ENCODE data around the gene EIF1. TPM values are rescaled to one million over a fixed set of nuclear protein-coding genes. Genes with fewer than 3 reads are reported as not detected.

Gene EIF1
- total and polyA plus RNA-seq, 2 of the 8 experiments (the other 6 are each of a cell fraction or from before 2014, with no cell fraction given): 175 to 539 TPM

DNA sequence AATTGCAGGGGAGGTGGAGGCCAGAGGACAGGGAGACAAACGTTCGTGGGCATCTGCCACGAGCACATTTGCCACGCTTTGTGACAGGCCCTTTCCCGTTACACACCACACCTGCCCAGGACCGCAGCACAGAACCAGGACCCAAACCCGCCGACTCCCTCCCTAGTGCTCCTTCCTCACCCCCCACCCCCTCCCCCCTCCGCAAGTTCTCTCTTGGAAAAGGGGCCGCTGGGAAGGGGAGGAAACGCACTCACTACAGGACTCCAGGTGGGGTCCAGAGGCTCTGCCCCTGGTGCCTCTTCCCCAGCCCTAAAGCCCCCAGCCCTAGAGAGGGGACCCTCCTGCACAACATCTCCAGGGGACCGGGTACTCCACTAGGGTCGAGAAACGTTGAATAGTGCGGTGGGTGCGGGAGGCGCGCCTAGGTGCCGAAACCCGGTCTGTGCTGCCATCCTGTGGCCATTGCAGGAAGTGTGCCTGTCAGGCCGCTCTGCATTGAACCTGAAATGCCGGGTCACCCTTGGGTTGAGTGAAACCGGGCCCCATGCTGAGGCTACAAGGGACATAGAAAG lies 21.9 kb upstream of the EIF1 start (continued):
- TF ChIP-seq RAD21 (IDR thresholded peaks at IDR 0.05 in 1 of 2, conservative IDR thresholded peaks at IDR 0.05 in 1 of 2; ENCODE audit: low read depth in 2 of 2, low read length in 2 of 2) (peak; percentile 88 to 90), SP2 (IDR thresholded peaks at IDR 0.05; ENCODE audit: low read length) (no peak), SIN3A (conservative IDR thresholded peaks at IDR 0.05 in 1 of 2, IDR thresholded peaks at IDR 0.05 in 1 of 2; ENCODE audit: low read depth in 1 of 2, low read length in 2 of 2) (no peak), SRF (IDR thresholded peaks at IDR 0.05; ENCODE audit: low read depth, low read length) (no peak), KDM5A (IDR thresholded peaks at IDR 0.05; ENCODE audit: low read length) (no peak), SP4 (IDR thresholded peaks at IDR 0.05; ENCODE audit: low read length) (no peak)
- TF ChIP-seq, protein P1, sequence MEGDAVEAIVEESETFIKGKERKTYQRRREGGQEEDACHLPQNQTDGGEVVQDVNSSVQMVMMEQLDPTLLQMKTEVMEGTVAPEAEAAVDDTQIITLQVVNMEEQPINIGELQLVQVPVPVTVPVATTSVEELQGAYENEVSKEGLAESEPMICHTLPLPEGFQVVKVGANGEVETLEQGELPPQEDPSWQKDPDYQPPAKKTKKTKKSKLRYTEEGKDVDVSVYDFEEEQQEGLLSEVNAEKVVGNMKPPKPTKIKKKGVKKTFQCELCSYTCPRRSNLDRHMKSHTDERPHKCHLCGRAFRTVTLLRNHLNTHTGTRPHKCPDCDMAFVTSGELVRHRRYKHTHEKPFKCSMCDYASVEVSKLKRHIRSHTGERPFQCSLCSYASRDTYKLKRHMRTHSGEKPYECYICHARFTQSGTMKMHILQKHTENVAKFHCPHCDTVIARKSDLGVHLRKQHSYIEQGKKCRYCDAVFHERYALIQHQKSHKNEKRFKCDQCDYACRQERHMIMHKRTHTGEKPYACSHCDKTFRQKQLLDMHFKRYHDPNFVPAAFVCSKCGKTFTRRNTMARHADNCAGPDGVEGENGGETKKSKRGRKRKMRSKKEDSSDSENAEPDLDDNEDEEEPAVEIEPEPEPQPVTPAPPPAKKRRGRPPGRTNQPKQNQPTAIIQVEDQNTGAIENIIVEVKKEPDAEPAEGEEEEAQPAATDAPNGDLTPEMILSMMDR (IDR thresholded peaks at IDR 0.05; ENCODE audit: control extremely low read depth in 1 of 3, insufficient read depth in 1 of 3, low read depth in 1 of 3, low read length in 3 of 3): peak; percentile 86 to 97 (median 97)
- TF ChIP-seq, protein P2, sequence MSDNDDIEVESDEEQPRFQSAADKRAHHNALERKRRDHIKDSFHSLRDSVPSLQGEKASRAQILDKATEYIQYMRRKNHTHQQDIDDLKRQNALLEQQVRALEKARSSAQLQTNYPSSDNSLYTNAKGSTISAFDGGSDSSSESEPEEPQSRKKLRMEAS (IDR thresholded peaks at IDR 0.05): peak; percentile 30
- TF ChIP-seq, protein P3, sequence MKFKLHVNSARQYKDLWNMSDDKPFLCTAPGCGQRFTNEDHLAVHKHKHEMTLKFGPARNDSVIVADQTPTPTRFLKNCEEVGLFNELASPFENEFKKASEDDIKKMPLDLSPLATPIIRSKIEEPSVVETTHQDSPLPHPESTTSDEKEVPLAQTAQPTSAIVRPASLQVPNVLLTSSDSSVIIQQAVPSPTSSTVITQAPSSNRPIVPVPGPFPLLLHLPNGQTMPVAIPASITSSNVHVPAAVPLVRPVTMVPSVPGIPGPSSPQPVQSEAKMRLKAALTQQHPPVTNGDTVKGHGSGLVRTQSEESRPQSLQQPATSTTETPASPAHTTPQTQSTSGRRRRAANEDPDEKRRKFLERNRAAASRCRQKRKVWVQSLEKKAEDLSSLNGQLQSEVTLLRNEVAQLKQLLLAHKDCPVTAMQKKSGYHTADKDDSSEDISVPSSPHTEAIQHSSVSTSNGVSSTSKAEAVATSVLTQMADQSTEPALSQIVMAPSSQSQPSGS (IDR thresholded peaks at IDR 0.05; ENCODE audit: low read length): no peak
